HEK293T (cell line): ENCODE results near the gene TCERG1L.

Experiments used
- CTCF ChIA-PET: fragments of 350-600 bp; formaldehyde crosslinking; extraction: SDS; loops from one replicate; lab custom pipeline; 2021; ENCODE audit warnings: antibody characterized with exemption, inconsistent platforms; lab: Yijun Ruan, JAX
- POLR2A ChIA-PET: fragments of 350-600 bp; formaldehyde crosslinking; extraction: SDS; loops from one replicate; lab custom pipeline; 2020; ENCODE audit warnings: antibody characterized with exemption, inconsistent platforms; lab: Yijun Ruan, JAX
- DNase-seq: peaks from one replicate; pipeline ENCODE4 v3.0.0; 2012; ENCODE audit warnings: mixed read lengths; ENCODE audit errors: extremely low spot score
- ARNT ChIP-seq: fragments of 450-650 bp; IDR thresholded peaks from 2 replicates; pipeline ENCODE4 v1.6.1; 2017; ENCODE audit warnings: mild to moderate bottlenecking
- BHLHE40 ChIP-seq: fragments of 450-650 bp; IDR thresholded peaks from 2 replicates; pipeline ENCODE4 v1.6.1; 2016; ENCODE audit warnings: mild to moderate bottlenecking, moderate library complexity, borderline replicate concordance
- CTBP1 ChIP-seq: fragments of 450-650 bp; IDR thresholded peaks from 2 replicates; pipeline ENCODE4 v1.6.1; 2016; ENCODE audit warnings: borderline replicate concordance
- ELF4 ChIP-seq: fragments of 450-650 bp; IDR thresholded peaks from 2 replicates; pipeline ENCODE4 v1.6.1; 2017; ENCODE audit warnings: antibody characterized with exemption
- FOXA1 ChIP-seq: fragments of 450-650 bp; IDR thresholded peaks from 2 replicates; pipeline ENCODE4 v1.6.1; 2016; ENCODE audit warnings: mild to moderate bottlenecking
- FOXK2 ChIP-seq: fragments of 450-650 bp; IDR thresholded peaks from 2 replicates; pipeline ENCODE4 v1.6.1; 2016; ENCODE audit warnings: mild to moderate bottlenecking
- FOXM1 ChIP-seq: fragments of 450-650 bp; IDR thresholded peaks from 2 replicates; pipeline ENCODE4 v1.6.1; 2017; ENCODE audit warnings: mild to moderate bottlenecking, borderline replicate concordance
- HDGF ChIP-seq: fragments of 450-650 bp; IDR thresholded peaks from 2 replicates; pipeline ENCODE4 v1.6.1; 2017; ENCODE audit warnings: antibody characterized with exemption, borderline replicate concordance
- L3MBTL2 ChIP-seq: fragments of 450-650 bp; conservative IDR thresholded peaks from 2 replicates; pipeline ENCODE4 v1.6.1; 2016; ENCODE audit warnings: mild to moderate bottlenecking
- LEF1 ChIP-seq: fragments of 450-650 bp; IDR thresholded peaks from 2 replicates; pipeline ENCODE4 v1.6.1; 2017; ENCODE audit warnings: mild to moderate bottlenecking, borderline replicate concordance
- NFRKB ChIP-seq: fragments of 450-650 bp; IDR thresholded peaks from 2 replicates; pipeline ENCODE4 v1.6.1; 2016; ENCODE audit warnings: mild to moderate bottlenecking, moderate library complexity
- SP1 ChIP-seq: fragments of 450-650 bp; IDR thresholded peaks from 2 replicates; pipeline ENCODE4 v1.6.1; 2017
- SUZ12 ChIP-seq: fragments of 450-650 bp; IDR thresholded peaks from 2 replicates; pipeline ENCODE4 v1.6.1; 2016; ENCODE audit warnings: mild to moderate bottlenecking
- TARDBP ChIP-seq: fragments of 450-650 bp; IDR thresholded peaks from 2 replicates; pipeline ENCODE4 v1.6.1; 2016
- ZNF384 ChIP-seq: fragments of 450-650 bp; IDR thresholded peaks from 2 replicates; pipeline ENCODE4 v1.6.1; 2016
- TF ChIP-seq, protein P1 (sequence below): fragments of 450-650 bp; IDR thresholded peaks from 2 replicates; pipeline ENCODE4 v1.6.1; 2016

TCERG1L gene

GRCh38 chr10:131352765-131353290 lies 41.3 kb upstream of the TCERG1L start:
- TF ChIP-seq ELF4 = no peak
- TF ChIP-seq BHLHE40 = no peak
- TF ChIP-seq L3MBTL2 = no peak
- TF ChIP-seq SUZ12 = no peak
- no peak for TF ChIP-seq ARNT
- no peak for TF ChIP-seq CTBP1
- no peak for TF ChIP-seq SP1
- TF ChIP-seq LEF1 = no peak
- CTCF ChIA-PET = no interaction called here
- POLR2A ChIA-PET = no interaction called here
- DNase-seq = no peak

DNA sequence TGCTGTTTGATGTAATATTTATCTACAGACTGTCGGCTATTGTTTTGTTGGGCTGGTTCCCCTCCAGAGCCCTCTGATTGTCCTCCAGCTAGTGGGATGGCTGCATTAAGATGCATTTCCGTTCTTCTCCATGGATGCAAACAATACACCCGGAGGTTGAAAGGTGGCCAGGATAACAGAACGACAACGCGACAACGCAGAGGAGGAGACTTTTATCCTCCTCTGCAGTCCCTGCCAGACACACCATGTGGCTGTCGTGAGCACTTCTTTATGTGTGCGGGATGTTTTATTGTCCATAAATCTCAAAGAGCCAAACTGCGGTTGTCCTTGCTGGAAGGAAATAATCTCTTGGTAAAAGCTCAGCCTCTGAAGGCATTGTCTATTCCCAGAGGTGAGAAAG lies 39.1 kb upstream of the TCERG1L start:
- no peak for DNase-seq
- TF ChIP-seq FOXA1 (no peak), L3MBTL2 (no peak), NFRKB (no peak), ARNT (no peak), SUZ12 (no peak), FOXM1 (no peak), ZNF384 (no peak), ELF4 (no peak), CTBP1 (no peak), BHLHE40 (no peak), HDGF (no peak)
- TF ChIP-seq, protein P1, sequence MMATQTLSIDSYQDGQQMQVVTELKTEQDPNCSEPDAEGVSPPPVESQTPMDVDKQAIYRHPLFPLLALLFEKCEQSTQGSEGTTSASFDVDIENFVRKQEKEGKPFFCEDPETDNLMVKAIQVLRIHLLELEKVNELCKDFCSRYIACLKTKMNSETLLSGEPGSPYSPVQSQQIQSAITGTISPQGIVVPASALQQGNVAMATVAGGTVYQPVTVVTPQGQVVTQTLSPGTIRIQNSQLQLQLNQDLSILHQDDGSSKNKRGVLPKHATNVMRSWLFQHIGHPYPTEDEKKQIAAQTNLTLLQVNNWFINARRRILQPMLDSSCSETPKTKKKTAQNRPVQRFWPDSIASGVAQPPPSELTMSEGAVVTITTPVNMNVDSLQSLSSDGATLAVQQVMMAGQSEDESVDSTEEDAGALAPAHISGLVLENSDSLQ = no peak
- CTCF ChIA-PET = no interaction called here
- POLR2A ChIA-PET = no interaction called here

DNA sequence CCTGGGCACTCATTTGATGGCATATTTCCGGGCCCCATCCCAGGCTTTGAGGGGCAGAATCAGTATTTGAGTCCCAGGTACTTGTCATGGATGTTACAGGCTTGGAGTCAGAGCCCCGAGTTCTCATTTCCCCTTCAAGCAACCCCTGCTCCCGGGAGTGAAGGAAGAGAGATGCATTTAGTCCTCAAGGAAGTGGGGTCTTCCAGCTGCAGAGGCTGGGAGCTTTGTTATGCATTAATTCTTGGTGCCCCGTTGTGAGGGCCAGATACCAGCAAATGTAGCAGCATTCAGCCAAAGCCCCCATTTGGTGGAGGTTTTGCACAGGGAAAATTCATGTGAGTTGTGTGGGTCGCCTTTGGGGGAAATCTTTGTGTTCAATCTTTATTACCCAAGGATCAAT lies 38.7 kb upstream of the TCERG1L start:
- TF ChIP-seq TARDBP = no peak
- TF ChIP-seq CTBP1 = no peak
- no peak for TF ChIP-seq FOXA1
- TF ChIP-seq FOXK2 = no peak
- TF ChIP-seq L3MBTL2 = no peak
- no peak for TF ChIP-seq ZNF384
- no peak for TF ChIP-seq SP1
- TF ChIP-seq SUZ12 = no peak
- TF ChIP-seq FOXM1 = no peak
- TF ChIP-seq ARNT = no peak
- TF ChIP-seq, protein P1 = no peak
- TF ChIP-seq LEF1 = no peak
- no peak for TF ChIP-seq NFRKB
- no peak for TF ChIP-seq BHLHE40
- no peak for TF ChIP-seq HDGF
- ChIA-PET CTCF (no interaction called here), POLR2A (no interaction called here)

DNA sequence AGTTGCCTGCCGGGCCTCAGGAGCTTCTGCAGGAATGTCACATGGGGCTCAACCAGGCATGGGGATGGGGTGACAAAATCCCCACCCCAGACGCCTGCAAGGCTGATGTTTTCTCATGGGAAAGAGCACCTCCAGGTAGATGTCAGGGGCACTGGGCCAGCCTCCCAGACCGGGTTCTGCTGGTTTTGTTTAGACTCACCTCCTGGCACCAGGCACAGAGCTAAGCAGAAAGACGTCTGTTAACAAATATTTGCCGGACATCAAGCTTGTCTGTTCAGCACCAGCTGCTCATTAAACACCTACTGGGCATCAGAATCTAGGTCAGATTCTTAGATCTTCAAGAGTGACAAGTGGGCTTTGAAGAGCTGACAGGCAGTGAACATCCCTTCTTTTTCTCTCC lies 34.9 kb upstream of the TCERG1L start:
- ChIA-PET POLR2A (no interaction called here), CTCF (no interaction called here)
- no peak for DNase-seq
- no peak for TF ChIP-seq FOXK2
- no peak for TF ChIP-seq NFRKB
- TF ChIP-seq LEF1 = no peak
- TF ChIP-seq, protein P1 = no peak
- no peak for TF ChIP-seq HDGF
- no peak for TF ChIP-seq SP1
- TF ChIP-seq ZNF384 = no peak

More for the DNA sequence above, 38.7 kb upstream of the TCERG1L start:
- DNase-seq = no peak

DNA sequence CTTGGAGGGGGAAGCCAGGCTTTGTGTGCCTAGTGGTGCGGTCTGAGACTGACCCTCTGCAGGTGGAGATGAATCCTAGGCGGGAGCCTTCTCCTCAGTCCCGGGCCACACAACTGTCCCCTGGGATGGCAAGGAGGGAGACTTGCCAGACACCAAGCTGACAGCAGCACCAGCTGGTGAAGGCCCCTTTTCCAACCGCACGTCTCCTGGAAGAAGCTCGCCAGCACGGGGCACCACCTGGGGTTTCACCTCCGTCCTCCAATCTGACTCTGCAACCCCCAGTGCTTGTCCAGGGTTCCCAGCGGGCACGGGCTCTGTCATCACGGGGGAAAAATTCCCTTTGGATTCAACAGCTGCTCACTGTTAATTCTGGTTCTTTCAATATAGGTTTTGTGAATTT lies 34.2 kb upstream of the TCERG1L start:
- CTCF ChIA-PET = no interaction called here

DNA sequence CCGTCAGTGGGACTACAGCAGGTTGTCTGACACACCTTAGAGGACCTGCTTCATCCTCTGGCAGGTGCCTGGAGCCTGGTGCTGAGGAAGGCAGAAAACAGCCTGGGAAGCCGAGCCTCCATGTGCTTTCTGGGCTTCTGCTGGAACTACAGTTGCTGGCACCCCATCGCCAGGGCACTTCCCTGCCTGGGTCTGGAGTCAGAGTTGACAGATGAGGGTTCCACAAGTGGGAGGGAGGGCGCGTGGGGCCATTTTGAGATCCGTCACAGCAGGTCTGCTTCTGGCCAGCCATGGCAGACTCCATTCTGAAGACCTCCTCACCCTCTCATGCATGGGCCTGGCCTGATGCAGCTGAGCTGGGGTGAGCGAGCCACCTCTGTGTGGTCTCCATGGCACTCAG lies 33.2 kb upstream of the TCERG1L start:
- CTCF ChIA-PET = no interaction called here
- DNase-seq = no peak
- TF ChIP-seq L3MBTL2 = no peak
- no peak for TF ChIP-seq ZNF384
- TF ChIP-seq NFRKB = no peak
- TF ChIP-seq ARNT = no peak
- TF ChIP-seq SUZ12 = no peak
- TF ChIP-seq, protein P1 = no peak
- no peak for TF ChIP-seq FOXM1
- no peak for TF ChIP-seq LEF1
- no peak for TF ChIP-seq CTBP1
- TF ChIP-seq FOXA1 = no peak
- TF ChIP-seq ELF4 = no peak
- no peak for TF ChIP-seq FOXK2
- no peak for TF ChIP-seq BHLHE40
- TF ChIP-seq SP1 = no peak
- no peak for TF ChIP-seq HDGF
- TF ChIP-seq TARDBP = no peak
- POLR2A ChIA-PET = no interaction called here

More for the DNA sequence above, 34.2 kb upstream of the TCERG1L start:
- no peak for TF ChIP-seq ELF4
- TF ChIP-seq TARDBP = no peak
- TF ChIP-seq SUZ12 = no peak
- no peak for TF ChIP-seq HDGF
- TF ChIP-seq ARNT = no peak
- TF ChIP-seq CTBP1 = no peak
- TF ChIP-seq ZNF384 = no peak
- TF ChIP-seq FOXA1 = no peak
- POLR2A ChIA-PET = no interaction called here
- no peak for DNase-seq
